Measurements from ENCODE around the gene DENND2D.

GRCh38 chr1:111241797-111242196 lies 41.4 kb upstream of the DENND2D start:
- TF ChIP-seq, protein P1, sequence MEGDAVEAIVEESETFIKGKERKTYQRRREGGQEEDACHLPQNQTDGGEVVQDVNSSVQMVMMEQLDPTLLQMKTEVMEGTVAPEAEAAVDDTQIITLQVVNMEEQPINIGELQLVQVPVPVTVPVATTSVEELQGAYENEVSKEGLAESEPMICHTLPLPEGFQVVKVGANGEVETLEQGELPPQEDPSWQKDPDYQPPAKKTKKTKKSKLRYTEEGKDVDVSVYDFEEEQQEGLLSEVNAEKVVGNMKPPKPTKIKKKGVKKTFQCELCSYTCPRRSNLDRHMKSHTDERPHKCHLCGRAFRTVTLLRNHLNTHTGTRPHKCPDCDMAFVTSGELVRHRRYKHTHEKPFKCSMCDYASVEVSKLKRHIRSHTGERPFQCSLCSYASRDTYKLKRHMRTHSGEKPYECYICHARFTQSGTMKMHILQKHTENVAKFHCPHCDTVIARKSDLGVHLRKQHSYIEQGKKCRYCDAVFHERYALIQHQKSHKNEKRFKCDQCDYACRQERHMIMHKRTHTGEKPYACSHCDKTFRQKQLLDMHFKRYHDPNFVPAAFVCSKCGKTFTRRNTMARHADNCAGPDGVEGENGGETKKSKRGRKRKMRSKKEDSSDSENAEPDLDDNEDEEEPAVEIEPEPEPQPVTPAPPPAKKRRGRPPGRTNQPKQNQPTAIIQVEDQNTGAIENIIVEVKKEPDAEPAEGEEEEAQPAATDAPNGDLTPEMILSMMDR (IDR thresholded peaks at IDR 0.05; ENCODE audit: extremely low read depth in 1 of 2, insufficient read depth in 1 of 2, low read depth in 1 of 2, low read length in 2 of 2): no peak
- TF ChIP-seq POLR2AphosphoS5 (IDR thresholded peaks at IDR 0.05; ENCODE audit: insufficient read depth, low read depth, low read length): no peak
- TF ChIP-seq MYC (IDR thresholded peaks at IDR 0.05; ENCODE audit: low read depth, low read length): no peak
- no peak for TF ChIP-seq POLR2A (IDR thresholded peaks at IDR 0.05; ENCODE audit: low read depth, low read length)
- no peak for TF ChIP-seq EZH2 (IDR thresholded peaks at IDR 0.05; ENCODE audit: borderline replicate concordance, low read depth, low read length, severe bottlenecking)

Data from endothelial cell of umbilical vein (primary cell).